K562 (cell line): ENCODE measurements around the gene RNF213. TPM values are rescaled to one million over a fixed set of nuclear protein-coding genes. Genes with fewer than 3 reads are reported as not detected.
A peak's percentile ranks its signal among the peaks of the same experiment; 100 is the strongest.

ENCODE experiments used
- ATAC-seq: fragments of 200-7000 bp; cut with Tn5 transposase; 3 replicates; pipeline ENCODE4 v1.9.1; 2020; ENCODE audit warnings: moderate library complexity
- BruUV-seq: library from RNA; stranded (reverse); fragments of 400-500 nt; replicated peaks from 2 replicates; lab custom pipeline; 2021; lab: Mats Ljungman, UMichigan
- CTCF ChIA-PET: fragments of 300-600 bp; formaldehyde crosslinking; extraction: SDS; loops from one replicate; lab custom pipeline; 2021; ENCODE audit warnings: low intra/inter-chr PET ratio; lab: Yijun Ruan, JAX
- POLR2A ChIA-PET: fragments of 300-600, 350-650 bp; sonication (Branson Sonifier 250); formaldehyde crosslinking; extraction: SDS; loops from one replicate; lab custom pipeline; 2021; ENCODE audit warnings: antibody characterized with exemption, inconsistent platforms; lab: Yijun Ruan, JAX
- DNase-seq, 4 experiments: peaks; one replicate each; pipeline versions ENCODE4 v3.0.0 to v3.0.0-alpha.2; 2011 to 2018; ENCODE audit warnings: low spot score in 3 of 4, mixed read lengths in 3 of 4; ENCODE audit errors: extremely low read depth in 1 of 4
- FAIRE-seq: peaks from 2 replicates; lab custom pipeline; 2011; peaks lifted over from hg19 to GRCh38; lab: Jason Lieb, UNC
- H2AFZ ChIP-seq: 2 replicates; pipeline ENCODE4 v1.6.0; 2011; ENCODE audit warnings: low read depth, low read length, control low read depth, inconsistent platforms
- H3K27ac ChIP-seq: fragments of 200-600 bp; 3 replicates; pipeline ENCODE4 v1.8.0; 2011; ENCODE audit warnings: low read depth, mild to moderate bottlenecking, control low read depth, inconsistent platforms, low read length, moderate library complexity, mixed read lengths; ENCODE audit errors: extremely low read depth
- H3K27me3 ChIP-seq, 2 experiments: fragments of 300-600 bp in 1 of 2; 2 replicates in 1 of 2; 3 replicates in 1 of 2; pipeline versions ENCODE4 v1.6.0 to v1.8.0; 2011; ENCODE audit warnings: inconsistent platforms in 2 of 2, low read length in 2 of 2, mild to moderate bottlenecking in 1 of 2, mixed read lengths in 1 of 2, moderate library complexity in 1 of 2; ENCODE audit not compliant: control insufficient read depth in 2 of 2, insufficient read depth in 2 of 2
- H3K36me3 ChIP-seq: fragments of 300-600 bp; 3 replicates; pipeline ENCODE4 v1.8.0; 2011; ENCODE audit warnings: mild to moderate bottlenecking, low read length, inconsistent platforms; ENCODE audit not compliant: control insufficient read depth, insufficient read depth
- H3K4me1 ChIP-seq, 2 experiments: fragments of 200-600 bp in 1 of 2; replicated peaks in 1 of 2; 2 replicates in 1 of 2; 3 replicates in 1 of 2; pipeline versions ENCODE4 v1.5.1 to v1.8.0; 2011; ENCODE audit warnings: inconsistent platforms in 2 of 2, low read length in 2 of 2, mild to moderate bottlenecking in 1 of 2, mixed read lengths in 1 of 2, moderate library complexity in 1 of 2; ENCODE audit not compliant: control insufficient read depth in 2 of 2, insufficient read depth in 2 of 2
- H3K4me2 ChIP-seq: 2 replicates; pipeline ENCODE4 v1.6.1; 2011; ENCODE audit warnings: low read length, control low read depth, inconsistent platforms, mixed read lengths; ENCODE audit not compliant: insufficient read depth
- H3K4me3 ChIP-seq: fragments of 200-600 bp; sonication (generic), shearing (Covaris generic); 2 replicates; pipeline ENCODE4 v1.5.1; 2016; ENCODE audit warnings: control low read depth, inconsistent platforms
- H3K79me2 ChIP-seq: fragments of 200-600 bp; 3 replicates; pipeline ENCODE4 v1.8.0; 2011; ENCODE audit warnings: low read length, inconsistent platforms; ENCODE audit not compliant: control insufficient read depth, insufficient read depth
- H3K9ac ChIP-seq, 2 experiments: 2 replicates each; pipeline versions ENCODE4 v1.6.0 to v1.6.1; 2011; ENCODE audit warnings: low read depth in 2 of 2, low read length in 2 of 2, control low read depth in 1 of 2, inconsistent platforms in 1 of 2, mild to moderate bottlenecking in 1 of 2, mixed read lengths in 1 of 2; ENCODE audit not compliant: insufficient read depth in 1 of 2
- H3K9me1 ChIP-seq: one replicate; pipeline ENCODE4 v1.6.0; 2011; ENCODE audit warnings: inconsistent platforms, mild to moderate bottlenecking, low read length, moderate library complexity; ENCODE audit not compliant: control insufficient read depth, insufficient read depth
- H3K9me3 ChIP-seq: replicated peaks from 2 replicates; pipeline ENCODE4 v1.5.1; 2011; ENCODE audit warnings: low read depth, low read length, inconsistent platforms; ENCODE audit not compliant: control insufficient read depth, insufficient read depth
- H4K20me1 ChIP-seq: replicated peaks from 2 replicates; pipeline ENCODE4 v1.6.1; 2011; ENCODE audit warnings: low read length, inconsistent platforms, mixed read lengths; ENCODE audit not compliant: control insufficient read depth, insufficient read depth
- BACH1 ChIP-seq: fragments of 200-800 bp; sonication (Bioruptor generic); IDR thresholded peaks from 2 replicates; pipeline ENCODE4 v1.6.1; 2016; ENCODE audit warnings: missing genetic modification characterization, missing compliant biosample characterization
- CC2D1A ChIP-seq: fragments of 450-650 bp; IDR thresholded peaks from 2 replicates; pipeline ENCODE4 v1.6.1; 2017; ENCODE audit warnings: mild to moderate bottlenecking
- E2F5 ChIP-seq: sonication (generic); formaldehyde crosslinking; IDR thresholded peaks from 2 replicates; pipeline ENCODE4 v1.8.0; 2022; ENCODE audit warnings: mild to moderate bottlenecking, missing genetic modification reagents
- HMG20B ChIP-seq: fragments of 250-450 bp; sonication (Bioruptor Pico); IDR thresholded peaks from 2 replicates; pipeline ENCODE4 v1.5.0; 2021; ENCODE audit warnings: mild to moderate bottlenecking
- HMGN3 ChIP-seq: IDR thresholded peaks from 2 replicates; pipeline ENCODE4 v1.6.1; 2011; ENCODE audit warnings: borderline replicate concordance, low read depth, mild to moderate bottlenecking, mixed read lengths, low read length; ENCODE audit not compliant: insufficient read length; ENCODE audit errors: extremely low read depth
- JUND ChIP-seq, 2 experiments: IDR thresholded peaks; 2 replicates in 1 of 2; 3 replicates in 1 of 2; pipeline ENCODE4 v1.6.1; 2011; ENCODE audit warnings: borderline replicate concordance in 2 of 2, low read depth in 2 of 2, low read length in 2 of 2, improper control_type of control experiment in 1 of 2, missing biosample characterization in 1 of 2, missing genetic modification characterization in 1 of 2, missing genetic modification reagents in 1 of 2
- L3MBTL2 ChIP-seq: fragments of 450-650 bp; IDR thresholded peaks from 2 replicates; pipeline ENCODE4 v1.6.1; 2016; ENCODE audit warnings: mild to moderate bottlenecking, moderate library complexity
- NFRKB ChIP-seq: fragments of 450-650 bp; IDR thresholded peaks from 2 replicates; pipeline ENCODE4 v1.6.1; 2016; ENCODE audit warnings: low read depth
- PPARD ChIP-seq: fragments of 250-450 bp; sonication (Bioruptor Pico); IDR thresholded peaks from 2 replicates; pipeline ENCODE4 v1.8.0; 2022; ENCODE audit warnings: inconsistent platforms, mild to moderate bottlenecking, moderate library complexity
- RFX5 ChIP-seq: IDR thresholded peaks from 2 replicates; pipeline ENCODE4 v1.6.1; 2011; ENCODE audit warnings: low read depth, mild to moderate bottlenecking, improper control_type of control experiment, low read length
- TCFL5 ChIP-seq: fragments of 250-450 bp; sonication (Bioruptor Pico); conservative IDR thresholded peaks from 2 replicates; pipeline ENCODE4 v1.6.1; 2021; ENCODE audit warnings: mild to moderate bottlenecking, moderate library complexity, matching md5 sums
- ZBTB7A ChIP-seq: IDR thresholded peaks from 2 replicates; pipeline ENCODE4 v1.6.1; 2011; ENCODE audit warnings: low read depth, mild to moderate bottlenecking, low read length, moderate library complexity, borderline replicate concordance; ENCODE audit not compliant: control insufficient read depth
- ZFX ChIP-seq: sonication (generic); formaldehyde crosslinking; IDR thresholded peaks from 2 replicates; pipeline ENCODE4 v1.8.0; 2022; ENCODE audit warnings: mild to moderate bottlenecking, missing genetic modification reagents, moderate library complexity
- ZNF174 ChIP-seq: fragments of 250-450 bp; sonication (Bioruptor Pico); IDR thresholded peaks from 2 replicates; pipeline ENCODE4 v1.4.0; 2020; ENCODE audit warnings: mild to moderate bottlenecking
- ZNF561 ChIP-seq: fragments of 450-650 bp; formaldehyde crosslinking; conservative IDR thresholded peaks from 2 replicates; pipeline ENCODE4 v1.4.0; 2020; ENCODE audit warnings: mild to moderate bottlenecking, moderate library complexity
- ZNF583 ChIP-seq: fragments of 250-450 bp; sonication (Bioruptor Pico); IDR thresholded peaks from 2 replicates; pipeline ENCODE4 v1.4.0; 2020
- ZNF717 ChIP-seq: fragments of 250-450 bp; sonication (Bioruptor Pico); IDR thresholded peaks from 2 replicates; pipeline ENCODE4 v1.5.0; 2021
- WGBS: fragments of 100-300 bp; shearing (Covaris generic); methylation state at CpG from one replicate; pipeline ENCODE4 v1.1.6; 2016; ENCODE audit warnings: low coverage, mixed read lengths; ENCODE audit not compliant: insufficient coverage; ENCODE audit errors: missing lambda C conversion rate; 5-methylcytosine and 5-hydroxymethylcytosine counted together
- in situ Hi-C: fragments of 300-500 bp; cut with MboI; formaldehyde crosslinking; loops from 4 replicates; pipeline ENCODE4 v1.15.0; 2018; ENCODE audit warnings: inconsistent platforms, mixed read lengths
- intact Hi-C: fragments of 100-400 bp; cut with micrococcal nuclease; formaldehyde crosslinking; loops from 2 replicates; pipeline ENCODE4 v1.14.2; 2022
- polyA plus RNA-seq, 8 experiments: library from polyadenylated mRNA; depleted of rRNA in 4 of 8; stranded (reverse) in 5 of 8; unstranded in 3 of 8; fragments of >200 nt; fragmentation: Nextera tagmentation in 2 of 8; fragmentation: Illumina TruSeq in 1 of 8; extraction: Ambion mirVana in 2 of 8; extraction: Trizol in 1 of 8; gene quantifications; 2 replicates each; pipeline versions ENCODE4 v1.2.1 to v1.2.3, GENCODE V29; 2011 to 2014; ENCODE audit warnings: inconsistent platforms in 1 of 8, missing spikeins in 1 of 8
- total RNA-seq, 7 experiments: library from RNA; depleted of rRNA in 6 of 7; stranded (reverse); fragments of >200 nt in 6 of 7; fragmentation: Illumina TruSeq in 2 of 7; extraction: Trizol in 2 of 7; gene quantifications; 2 replicates each; pipeline versions ENCODE4 v1.2.1 to v1.2.3, GENCODE V29; 2011 to 2021; ENCODE audit warnings: low replicate concordance in 1 of 7
- TF ChIP-seq, protein P1 (sequence below): fragments of 450-650 bp; formaldehyde crosslinking; conservative IDR thresholded peaks from 2 replicates; pipeline ENCODE4 v1.4.0; 2022; ENCODE audit warnings: mild to moderate bottlenecking, missing genetic modification characterization
- TF ChIP-seq, protein P2 (sequence below): sonication (generic); formaldehyde crosslinking; IDR thresholded peaks from 2 replicates; pipeline ENCODE4 v1.8.1; 2022; ENCODE audit warnings: missing genetic modification reagents

The RNF213 gene
- total and polyA plus RNA-seq, 9 of the 15 experiments (the other 6 are each of a cell fraction or from before 2014, with no cell fraction given), result 5.3 to 33.6 (median 17.9) TPM

DNA sequence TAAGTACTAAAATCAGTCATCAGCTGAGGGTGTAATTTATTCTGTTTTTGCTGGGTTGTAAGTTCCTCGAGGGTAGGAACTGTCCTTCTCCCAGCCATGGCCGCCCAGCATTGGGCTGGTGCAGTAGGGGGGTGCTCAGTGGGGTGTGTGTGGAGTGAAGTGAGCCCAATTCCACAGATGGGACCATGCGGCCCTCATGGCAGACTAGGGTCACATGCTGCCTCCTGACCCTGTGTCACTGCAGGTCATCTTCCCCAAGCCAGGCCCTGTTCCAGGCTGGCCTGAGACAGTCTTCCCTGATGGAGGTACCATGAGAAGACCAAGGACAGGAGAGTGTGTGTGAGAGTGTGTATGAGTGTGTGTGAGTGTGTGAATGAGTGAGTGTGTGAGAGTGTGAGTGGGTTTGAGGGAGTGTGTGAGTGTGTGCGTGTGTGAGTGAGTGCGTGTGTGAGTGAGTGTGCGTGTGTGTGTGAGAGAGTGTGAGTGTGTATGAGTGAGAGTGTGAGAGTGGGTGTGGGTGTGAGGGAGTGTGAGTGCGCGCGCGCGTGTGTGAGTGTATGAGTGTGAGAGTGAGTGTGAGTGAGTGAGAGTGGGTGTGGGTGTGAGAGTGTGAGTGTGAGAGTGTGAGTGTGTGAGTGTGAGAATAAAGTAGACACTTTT lies 36.7 kb upstream of the RNF213 start (continued):
- TF ChIP-seq RFX5 (no peak), ZBTB7A (no peak)
- TF ChIP-seq, protein P1, sequence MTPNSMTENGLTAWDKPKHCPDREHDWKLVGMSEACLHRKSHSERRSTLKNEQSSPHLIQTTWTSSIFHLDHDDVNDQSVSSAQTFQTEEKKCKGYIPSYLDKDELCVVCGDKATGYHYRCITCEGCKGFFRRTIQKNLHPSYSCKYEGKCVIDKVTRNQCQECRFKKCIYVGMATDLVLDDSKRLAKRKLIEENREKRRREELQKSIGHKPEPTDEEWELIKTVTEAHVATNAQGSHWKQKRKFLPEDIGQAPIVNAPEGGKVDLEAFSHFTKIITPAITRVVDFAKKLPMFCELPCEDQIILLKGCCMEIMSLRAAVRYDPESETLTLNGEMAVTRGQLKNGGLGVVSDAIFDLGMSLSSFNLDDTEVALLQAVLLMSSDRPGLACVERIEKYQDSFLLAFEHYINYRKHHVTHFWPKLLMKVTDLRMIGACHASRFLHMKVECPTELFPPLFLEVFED, result 0 out of 2 replicates have a peak, but pooled peaks have one; percentile 78

- peaks cover 1% of the 10 kb centered on the region; the same call in 1 of the 3 replicates for H3K79me2 ChIP-seq
- no TSS peak for BruUV-seq
- no peaks in the 10 kb centered on the region for H3K9me3 ChIP-seq
- 48% methylated on average over 4 of the region's 6 CpGs for WGBS
- no peak for ATAC-seq
- H3K9me1 ChIP-seq, result no peaks in the 10 kb centered on the region
- peaks cover 3 to 35% of the 10 kb centered on the region in 2 experiments; a peak in 3 of 5 replicates for H3K4me1 ChIP-seq
- intact Hi-C loops (no loop called here), in situ Hi-C loops (no loop called here)
- H3K36me3 ChIP-seq, result no peaks in the 10 kb centered on the region
- no peak for FAIRE-seq
- H3K27ac ChIP-seq, result no peak overlapping the region
- no peaks in the 10 kb centered on the region for H4K20me1 ChIP-seq
- ChIA-PET POLR2A (interaction anchor here (1.1 kb wide), 1 partner anchor 31 kb away, joined by 3 read pairs; no protein-coding TSS in a partner anchor), CTCF (no interaction called here)
- H2AFZ ChIP-seq, result no peak overlapping the region
- H3K4me3 ChIP-seq, result no peak overlapping the region
- DNase-seq, result no peak
- no peak overlapping the region for H3K9ac ChIP-seq
- no peaks in the 10 kb centered on the region for H3K27me3 ChIP-seq
- no peak overlapping the region for H3K4me2 ChIP-seq
- no peak for TF ChIP-seq ZFX (CRISPR knock-in tag)
- no peak for TF ChIP-seq HMGN3
- no peak for TF ChIP-seq TCFL5 (CRISPR knock-in tag)
- no peak for TF ChIP-seq ZNF583 (CRISPR knock-in tag)
- no peak for TF ChIP-seq HMG20B (CRISPR knock-in tag)
- TF ChIP-seq ZNF174 (CRISPR knock-in tag), result no peak
- no peak for TF ChIP-seq ZNF717 (CRISPR knock-in tag)
- TF ChIP-seq PPARD, result no peak
- no peak for TF ChIP-seq NFRKB
- TF ChIP-seq JUND (IDR thresholded peaks at IDR 0.05; ENCODE audit: borderline replicate concordance, low read depth, low read length), result no peak
- no peak for TF ChIP-seq JUND (tag; IDR thresholded peaks at IDR 0.05; ENCODE audit: borderline replicate concordance, low read depth, low read length)
- TF ChIP-seq BACH1 (tag), result no peak
- TF ChIP-seq, protein P2, sequence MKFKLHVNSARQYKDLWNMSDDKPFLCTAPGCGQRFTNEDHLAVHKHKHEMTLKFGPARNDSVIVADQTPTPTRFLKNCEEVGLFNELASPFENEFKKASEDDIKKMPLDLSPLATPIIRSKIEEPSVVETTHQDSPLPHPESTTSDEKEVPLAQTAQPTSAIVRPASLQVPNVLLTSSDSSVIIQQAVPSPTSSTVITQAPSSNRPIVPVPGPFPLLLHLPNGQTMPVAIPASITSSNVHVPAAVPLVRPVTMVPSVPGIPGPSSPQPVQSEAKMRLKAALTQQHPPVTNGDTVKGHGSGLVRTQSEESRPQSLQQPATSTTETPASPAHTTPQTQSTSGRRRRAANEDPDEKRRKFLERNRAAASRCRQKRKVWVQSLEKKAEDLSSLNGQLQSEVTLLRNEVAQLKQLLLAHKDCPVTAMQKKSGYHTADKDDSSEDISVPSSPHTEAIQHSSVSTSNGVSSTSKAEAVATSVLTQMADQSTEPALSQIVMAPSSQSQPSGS (CRISPR knock-in tag), result no peak
- TF ChIP-seq L3MBTL2, result no peak
- no peak for TF ChIP-seq ZNF561 (CRISPR knock-in tag)
- TF ChIP-seq CC2D1A, result no peak
- no peak for TF ChIP-seq E2F5 (CRISPR knock-in tag)
These were observed 36.0 kb upstream of the RNF213 start for GRCh38 chr17:80224683-80225082.
